ENCODE results near the gene LRRFIP2.
"Not testable (repeated sequence)": the region's sequence is repeated elsewhere in the genome, so short reads cannot be mapped to it uniquely, and the experiment has no call there.

Gene LRRFIP2

GRCh38 chr3:37058117-37058516 lies 116.3 kb downstream of the LRRFIP2 start:
- no peak for DNase-seq (ENCODE audit: low read depth, low spot score)
- H3K4me3 ChIP-seq (ENCODE audit: low read depth, low read length): no peak overlapping the region
- CTCF ChIA-PET: interaction anchor here (1.9 to 2.1 kb wide), 2 partner anchors 18 to 155 kb away, joined by 6 read pairs; no protein-coding TSS in a partner anchor
- TF ChIP-seq CTCF (IDR thresholded peaks at IDR 0.05; ENCODE audit: insufficient read depth, low read length, missing control alignments): no peak
- POLR2A ChIA-PET: no interaction called here

GRCh38 chr3:37056826-37057225 lies 117.6 kb downstream of the LRRFIP2 start:
- CTCF ChIA-PET: interaction anchor here (1.9 to 2.1 kb wide), 2 partner anchors 16 to 157 kb away, joined by 6 read pairs; no protein-coding TSS in a partner anchor
- H3K4me3 ChIP-seq (ENCODE audit: low read depth, low read length): no peak overlapping the region
- no peak for DNase-seq (ENCODE audit: low read depth, low spot score)
- no peak for TF ChIP-seq CTCF (IDR thresholded peaks at IDR 0.05; ENCODE audit: insufficient read depth, low read length, missing control alignments)
- POLR2A ChIA-PET: no interaction called here

- CTCF ChIA-PET: interaction anchor here (0.6 kb wide), 1 partner anchor 9 kb away, joined by 3 read pairs; no protein-coding TSS in a partner anchor
Observed at GRCh38 chr3:37055077-37055476, 119.3 kb downstream of the LRRFIP2 start.

GRCh38 chr3:37054370-37054769 lies 120.0 kb downstream of the LRRFIP2 start:
- ChIA-PET CTCF (interaction anchor here (1.2 kb wide), 1 partner anchor 13 kb away, joined by 3 read pairs; no protein-coding TSS in a partner anchor), POLR2A (no interaction called here)
- DNase-seq (ENCODE audit: low read depth, low spot score): no peak
- TF ChIP-seq CTCF (IDR thresholded peaks at IDR 0.05; ENCODE audit: insufficient read depth, low read length, missing control alignments): no peak
- H3K4me3 ChIP-seq (ENCODE audit: low read depth, low read length): no peak overlapping the region

More at GRCh38 chr3:37055077-37055476, 119.3 kb downstream of the LRRFIP2 start:
- POLR2A ChIA-PET; H3K4me3 ChIP-seq (ENCODE audit: low read depth, low read length); DNase-seq (ENCODE audit: low read depth, low spot score): not testable (repeated sequence)

- CTCF ChIA-PET: interaction anchor here (1.2 kb wide), 1 partner anchor 14 kb away, joined by 3 read pairs; no protein-coding TSS in a partner anchor
- DNase-seq (ENCODE audit: low read depth, low spot score): no peak
- TF ChIP-seq CTCF (IDR thresholded peaks at IDR 0.05; ENCODE audit: insufficient read depth, low read length, missing control alignments): no peak
- POLR2A ChIA-PET: no interaction called here
- H3K4me3 ChIP-seq (ENCODE audit: low read depth, low read length): no peak overlapping the region
Observed at GRCh38 chr3:37053753-37054152, 120.6 kb downstream of the LRRFIP2 start.

GRCh38 chr3:37053337-37053736 lies 121.0 kb downstream of the LRRFIP2 start:
- H3K4me3 ChIP-seq (ENCODE audit: low read depth, low read length): no peak overlapping the region
- no peak for TF ChIP-seq CTCF (IDR thresholded peaks at IDR 0.05; ENCODE audit: insufficient read depth, low read length, missing control alignments)
- ChIA-PET CTCF (interaction anchor here (1.2 kb wide), 1 partner anchor 14 kb away, joined by 3 read pairs; no protein-coding TSS in a partner anchor), POLR2A (no interaction called here)
- DNase-seq (ENCODE audit: low read depth, low spot score): no peak

GRCh38 chr3:37052860-37053259 lies 121.5 kb downstream of the LRRFIP2 start:
- DNase-seq (ENCODE audit: low read depth, low spot score): no peak
- POLR2A ChIA-PET: no interaction called here
- CTCF ChIA-PET: no interaction called here
- no peak for TF ChIP-seq CTCF (IDR thresholded peaks at IDR 0.05; ENCODE audit: insufficient read depth, low read length, missing control alignments)
- no peak overlapping the region for H3K4me3 ChIP-seq (ENCODE audit: low read depth, low read length)
